Spleen (tissue), 11 donors: ENCODE results near the gene RGS2. TPM values are rescaled to one million over a fixed set of nuclear protein-coding genes. Genes with fewer than 3 reads are reported as not detected.

Experiments used
- DNase-seq: peaks from one replicate; pipeline ENCODE4 v3.0.0-alpha.2; 2020
- H3K27ac ChIP-seq, 8 donors: fragments of 200-600 bp; sonication (generic) in 7 of 8; 1 replicate in 4 of 8; 2 replicates in 4 of 8; pipeline versions ENCODE4 v1.5.0 to v1.8.0; 2016 to 2021; ENCODE audit warnings: inconsistent platforms in 4 of 8, mild to moderate bottlenecking in 4 of 8, moderate library complexity in 1 of 8
- H3K27me3 ChIP-seq, 7 donors: fragments of 200-600 bp; sonication (generic) in 6 of 7; replicated peaks in 1 of 7; 1 replicate in 4 of 7; 2 replicates in 3 of 7; pipeline versions ENCODE4 v1.5.0 to v1.8.0; 2016 to 2021; ENCODE audit warnings: inconsistent platforms in 3 of 7, mild to moderate bottlenecking in 1 of 7
- H3K36me3 ChIP-seq, 6 donors: fragments of 200-600 bp; sonication (generic) in 5 of 6; 1 replicate in 4 of 6; 2 replicates in 2 of 6; pipeline versions ENCODE4 v1.5.0 to v1.8.0; 2016 to 2021; ENCODE audit warnings: inconsistent platforms in 2 of 6
- H3K4me1 ChIP-seq, 6 donors: fragments of 200-600 bp; sonication (generic) in 5 of 6; 1 replicate in 3 of 6; 2 replicates in 3 of 6; pipeline versions ENCODE4 v1.5.0 to v1.8.0; 2016 to 2021; ENCODE audit warnings: inconsistent platforms in 3 of 6
- H3K4me3 ChIP-seq, 8 donors: fragments of 200-600 bp; sonication (generic) in 7 of 8; 1 replicate in 4 of 8; 2 replicates in 4 of 8; pipeline versions ENCODE4 v1.5.0 to v1.8.0; 2016 to 2021; ENCODE audit warnings: inconsistent platforms in 4 of 8, mild to moderate bottlenecking in 4 of 8, moderate library complexity in 2 of 8
- H3K9me3 ChIP-seq, 8 donors: fragments of 200-600 bp; sonication (generic) in 7 of 8; 1 replicate in 4 of 8; 2 replicates in 4 of 8; pipeline versions ENCODE4 v1.5.0 to v1.8.0; 2016 to 2021; ENCODE audit warnings: inconsistent platforms in 4 of 8
- POLR2A ChIP-seq, 3 donors: fragments of 450-650 bp; IDR thresholded peaks; one replicate each; pipeline ENCODE4 v1.5.1; 2017; ENCODE audit warnings: antibody characterized with exemption in 3 of 3, mild to moderate bottlenecking in 1 of 3
- POLR2AphosphoS5 ChIP-seq, 3 donors: sonication (generic); formaldehyde crosslinking; IDR thresholded peaks; one replicate each; pipeline ENCODE4 v1.5.1; 2017; ENCODE audit warnings: antibody characterized with exemption in 3 of 3
- WGBS, 5 donors: extraction: QIAGEN DNeasy Blood & Tissue Kit in 3 of 5; methylation state at CpG; one replicate each; pipeline versions ENCODE4 v1.1.5 to v1.1.7; 2013 to 2018; 5-methylcytosine and 5-hydroxymethylcytosine counted together
- intact Hi-C: fragments of 100-400 bp; cut with DNase I; formaldehyde crosslinking; loops from one replicate; pipeline ENCODE4 v1.15.0; 2023; ENCODE audit warnings: low total_unique reads
- polyA plus RNA-seq, 3 donors: library from polyadenylated mRNA; stranded (reverse); fragments of 200-250 nt; gene quantifications; one replicate each; pipeline ENCODE4 v1.2.1, GENCODE V29; 2013
- total RNA-seq, 7 donors: library from RNA; depleted of rRNA in 3 of 7; stranded (reverse); fragments of >200 nt in 3 of 7; fragmentation: NEBNext Ultra II Directional in 4 of 7; extraction: Animal tissue kit (Norgen Biotek cat#: 25700) in 4 of 7; gene quantifications; one replicate each; pipeline versions ENCODE4 v1.1.0 to v1.2.1, GENCODE V29; 2016 to 2021
- TF ChIP-seq, protein P1 (sequence below), 11 experiments: fragments of 200-600 bp in 7 of 11; fragments of 450-650 bp in 4 of 11; sonication (generic) in 4 of 11; IDR thresholded peaks in 8 of 11; conservative IDR thresholded peaks in 3 of 11; 1 replicate in 7 of 11; 2 replicates in 4 of 11; pipeline versions ENCODE4 v1.4.0 to v1.8.0; 2016 to 2021; ENCODE audit warnings: antibody characterized with exemption in 11 of 11, inconsistent platforms in 4 of 11, mild to moderate bottlenecking in 1 of 11
- donor health status: healthy with polysubstance abuse.
- donor health status: DM: no; HTN: no; CAD: no; lungs with moderate emphysema.
- donor health status: DM: no; HTN: no; CAD: no.
- donor health status: Bipolar disorder and iron deficiency.
- donor health status: healthy.
- donor health status: DM: no; HTN: no; CAD: no.
- donor health status: DM: yes; HTN: yes; CAD: no.

The RGS2 gene
- total and polyA plus RNA-seq, 10 donors, result 56.9 to 377 (median 171) TPM

DNA sequence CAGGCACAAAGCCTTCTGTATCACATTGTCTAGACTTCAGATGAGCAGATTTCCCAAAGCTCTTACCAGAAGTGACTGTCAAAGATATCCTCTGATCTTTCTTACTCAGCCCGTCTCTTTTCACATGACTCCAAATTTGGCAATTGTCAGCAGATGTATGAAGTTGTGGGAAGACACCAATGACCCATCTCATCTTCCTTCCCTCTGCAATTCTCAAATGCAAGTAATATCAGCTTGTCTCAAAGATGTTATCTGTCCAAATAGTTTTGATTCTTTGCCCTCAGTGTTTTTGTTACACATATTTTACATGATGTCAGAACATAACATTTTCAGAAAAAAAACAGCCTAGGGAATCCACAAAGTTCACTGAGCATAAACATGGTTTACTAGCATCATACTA is 45.1 kb upstream of the RGS2 start:
- intact Hi-C loops, result no loop called here
- Histone ChIP-seq H3K9me3 (no peaks in the 10 kb centered on the region), H3K36me3 (no peaks in the 10 kb centered on the region), H3K27ac (no peak overlapping the region), H3K4me1 (no peaks in the 10 kb centered on the region), H3K4me3 (no peak overlapping the region), H3K27me3 (peaks cover 0 to 4% (median 0%) of the 10 kb centered on the region in 7 donors)
- 39 to 77% (median 58%) methylated on average over 1 of the region's 1 CpG for WGBS, 5 donors
- no peak for DNase-seq
- TF ChIP-seq POLR2AphosphoS5 (IDR thresholded peaks at IDR 0.05) (no peak), POLR2A (IDR thresholded peaks at IDR 0.05) (no peak)
- TF ChIP-seq, protein P1, sequence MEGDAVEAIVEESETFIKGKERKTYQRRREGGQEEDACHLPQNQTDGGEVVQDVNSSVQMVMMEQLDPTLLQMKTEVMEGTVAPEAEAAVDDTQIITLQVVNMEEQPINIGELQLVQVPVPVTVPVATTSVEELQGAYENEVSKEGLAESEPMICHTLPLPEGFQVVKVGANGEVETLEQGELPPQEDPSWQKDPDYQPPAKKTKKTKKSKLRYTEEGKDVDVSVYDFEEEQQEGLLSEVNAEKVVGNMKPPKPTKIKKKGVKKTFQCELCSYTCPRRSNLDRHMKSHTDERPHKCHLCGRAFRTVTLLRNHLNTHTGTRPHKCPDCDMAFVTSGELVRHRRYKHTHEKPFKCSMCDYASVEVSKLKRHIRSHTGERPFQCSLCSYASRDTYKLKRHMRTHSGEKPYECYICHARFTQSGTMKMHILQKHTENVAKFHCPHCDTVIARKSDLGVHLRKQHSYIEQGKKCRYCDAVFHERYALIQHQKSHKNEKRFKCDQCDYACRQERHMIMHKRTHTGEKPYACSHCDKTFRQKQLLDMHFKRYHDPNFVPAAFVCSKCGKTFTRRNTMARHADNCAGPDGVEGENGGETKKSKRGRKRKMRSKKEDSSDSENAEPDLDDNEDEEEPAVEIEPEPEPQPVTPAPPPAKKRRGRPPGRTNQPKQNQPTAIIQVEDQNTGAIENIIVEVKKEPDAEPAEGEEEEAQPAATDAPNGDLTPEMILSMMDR (IDR thresholded peaks at IDR 0.05 in 8 of 11, conservative IDR thresholded peaks at IDR 0.05 in 3 of 11), result no peak

DNA sequence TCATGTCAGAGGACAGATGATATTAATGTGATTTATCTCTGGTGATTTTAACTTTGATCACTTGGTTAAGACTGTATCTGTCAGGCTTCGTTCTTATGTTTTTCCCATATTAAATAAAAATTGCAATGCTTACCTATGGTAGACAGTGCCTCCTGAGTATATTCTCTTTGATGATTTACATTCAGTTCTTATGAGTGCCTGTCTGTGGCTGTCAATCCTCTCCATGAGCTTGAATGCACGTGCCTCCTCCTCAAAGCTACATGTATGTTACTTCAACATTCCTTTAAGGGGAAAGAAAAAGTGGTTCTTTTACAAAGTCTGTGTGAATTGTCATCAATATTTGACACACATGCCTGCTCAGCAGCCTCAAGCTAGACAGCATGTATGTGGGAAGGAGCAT is 44.2 kb upstream of the RGS2 start:
- WGBS, 5 donors, result 84 to 92% (median 87%) methylated on average over 2 of the region's 2 CpGs
- TF ChIP-seq POLR2AphosphoS5 (IDR thresholded peaks at IDR 0.05) (no peak), POLR2A (IDR thresholded peaks at IDR 0.05) (no peak)
- TF ChIP-seq, protein P1 (IDR thresholded peaks at IDR 0.05 in 8 of 11, conservative IDR thresholded peaks at IDR 0.05 in 3 of 11), result no peak
- no peak for DNase-seq
- no peak overlapping the region for H3K27ac ChIP-seq
- peaks cover 0 to 9% (median 0%) of the 10 kb centered on the region in 7 donors for H3K27me3 ChIP-seq
- intact Hi-C loops, result no loop called here
- H3K9me3 ChIP-seq, result no peaks in the 10 kb centered on the region
- H3K36me3 ChIP-seq, result no peaks in the 10 kb centered on the region
- H3K4me3 ChIP-seq, result no peak overlapping the region
- no peaks in the 10 kb centered on the region for H3K4me1 ChIP-seq

DNA sequence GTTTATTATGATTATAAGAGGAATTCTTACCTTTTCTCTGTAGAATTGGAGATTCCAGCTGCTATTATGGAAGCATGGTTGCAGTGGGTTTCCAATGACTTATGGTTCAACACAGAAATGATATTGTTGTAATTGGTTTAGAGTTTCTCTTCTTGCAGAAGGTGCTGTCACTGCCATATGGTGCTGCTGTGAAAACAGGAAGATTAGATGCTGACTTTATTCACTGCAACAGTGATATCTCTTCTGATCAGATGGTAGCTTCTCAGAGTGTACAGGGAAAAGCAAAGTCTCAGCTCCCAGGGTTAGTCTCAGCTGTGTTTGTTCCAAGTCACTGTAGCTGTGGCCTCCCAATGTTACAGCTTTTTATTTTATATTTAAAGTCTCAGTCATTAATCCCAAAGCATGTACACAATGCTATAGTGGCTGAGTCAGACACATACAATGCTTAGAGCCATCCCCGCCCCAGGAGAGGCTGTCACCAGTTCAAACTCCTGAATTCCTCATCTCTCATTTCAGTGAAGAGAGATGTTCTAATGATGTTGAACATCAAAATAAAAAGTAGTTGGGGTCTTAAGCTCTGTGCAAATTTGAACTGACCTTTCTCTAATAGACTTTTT is 42.7 kb upstream of the RGS2 start:
- DNase-seq, result no peak
- intact Hi-C loops, result no loop called here
- no peaks in the 10 kb centered on the region for H3K36me3 ChIP-seq
- H3K4me3 ChIP-seq, result no peak overlapping the region
- H3K27ac ChIP-seq, result no peak overlapping the region
- no peaks in the 10 kb centered on the region for H3K4me1 ChIP-seq
- no peak for TF ChIP-seq POLR2AphosphoS5 (IDR thresholded peaks at IDR 0.05)
- TF ChIP-seq, protein P1 (IDR thresholded peaks at IDR 0.05 in 8 of 11, conservative IDR thresholded peaks at IDR 0.05 in 3 of 11), result no peak
- TF ChIP-seq POLR2A (IDR thresholded peaks at IDR 0.05), result no peak
- no peaks in the 10 kb centered on the region for H3K9me3 ChIP-seq
- peaks cover 0 to 9% (median 0%) of the 10 kb centered on the region in 7 donors for H3K27me3 ChIP-seq
- WGBS, 5 donors, result 94 to 100% (median 94%) methylated on average over 1 of the region's 1 CpG

DNA sequence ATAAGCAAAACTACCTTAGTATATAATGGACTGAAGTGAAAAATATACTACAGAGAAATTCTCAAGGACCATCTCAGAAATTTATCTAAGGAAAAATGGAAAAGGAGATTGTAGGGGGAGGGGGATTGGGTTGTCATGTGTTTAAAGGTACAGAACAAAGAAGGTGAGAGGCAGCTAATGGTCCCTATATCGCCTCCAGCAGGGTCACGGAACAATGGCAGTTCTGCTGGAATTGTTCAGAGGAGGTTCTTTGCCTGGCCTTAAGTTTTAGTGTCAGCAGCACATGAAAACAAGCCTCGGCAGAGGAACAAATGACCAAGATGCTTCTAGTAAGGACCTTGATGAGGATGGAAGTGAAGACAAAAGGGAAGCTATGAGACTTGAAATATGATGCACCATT is 42.0 kb upstream of the RGS2 start:
- DNase-seq, result no peak
- Histone ChIP-seq H3K9me3 (no peaks in the 10 kb centered on the region), H3K27ac (no peak overlapping the region), H3K4me1 (no peaks in the 10 kb centered on the region), H3K36me3 (no peaks in the 10 kb centered on the region), H3K27me3 (peaks cover 0 to 9% (median 0%) of the 10 kb centered on the region in 7 donors), H3K4me3 (no peak overlapping the region)
- intact Hi-C loops, result no loop called here
- 76 to 96% (median 89%) methylated on average over 3 of the region's 3 CpGs for WGBS, 5 donors
- TF ChIP-seq POLR2AphosphoS5 (IDR thresholded peaks at IDR 0.05) (no peak), POLR2A (IDR thresholded peaks at IDR 0.05) (no peak)
- TF ChIP-seq, protein P1 (IDR thresholded peaks at IDR 0.05 in 8 of 11, conservative IDR thresholded peaks at IDR 0.05 in 3 of 11), result no peak
